MM.1S (cell line): ENCODE results near the gene GPT2.

ENCODE experiments used
- CTCF ChIP-seq: fragments of 300-600 bp; sonication (generic); IDR thresholded peaks from 2 replicates; pipeline ENCODE4 v1.5.1; 2016; ENCODE audit warnings: antibody characterized with exemption, low read length, mixed read lengths
- EZH2phosphoT487 ChIP-seq: fragments of 300-600 bp; sonication (generic); IDR thresholded peaks from 2 replicates; pipeline ENCODE4 v1.6.1; 2018; ENCODE audit warnings: antibody characterized with exemption, low read length

GRCh38 chr16:46911650-46912049, 27.5 kb downstream of the GPT2 start:
- TF ChIP-seq CTCF, result no peak
- no peak for TF ChIP-seq EZH2phosphoT487
